Measurements from ENCODE around the gene CARMIL1.

Gene CARMIL1

GRCh38 chr6:25482996-25483395 is 203.8 kb downstream of the CARMIL1 start:
- Mint-ChIP-seq H3K4me3 (no peak overlapping the region), H3K27ac (no peak overlapping the region), H3K36me3 (peaks cover 11% of the 10 kb centered on the region), H3K4me1 (no peaks in the 10 kb centered on the region), H3K9me3 (no peaks in the 10 kb centered on the region), H3K27me3 (no peaks in the 10 kb centered on the region)

GRCh38 chr6:25483943-25484342 is 204.8 kb downstream of the CARMIL1 start:
- no peaks in the 10 kb centered on the region for H3K4me1 Mint-ChIP-seq
- no peaks in the 10 kb centered on the region for H3K9me3 Mint-ChIP-seq
- H3K27me3 Mint-ChIP-seq = no peaks in the 10 kb centered on the region
- H3K36me3 Mint-ChIP-seq = peaks cover 8% of the 10 kb centered on the region
- no peak overlapping the region for H3K4me3 Mint-ChIP-seq
- H3K27ac Mint-ChIP-seq = no peak overlapping the region

- no peaks in the 10 kb centered on the region for H3K9me3 Mint-ChIP-seq
- no peaks in the 10 kb centered on the region for H3K27me3 Mint-ChIP-seq
- H3K4me3 Mint-ChIP-seq = no peak overlapping the region
- H3K36me3 Mint-ChIP-seq = peaks cover 6% of the 10 kb centered on the region
- no peak overlapping the region for H3K27ac Mint-ChIP-seq
- H3K4me1 Mint-ChIP-seq = peaks cover 3% of the 10 kb centered on the region
These were observed 205.7 kb downstream of the CARMIL1 start for GRCh38 chr6:25484900-25485299.

- Mint-ChIP-seq H3K27me3 (no peaks in the 10 kb centered on the region), H3K36me3 (peaks cover 4% of the 10 kb centered on the region), H3K4me3 (no peak overlapping the region), H3K9me3 (no peaks in the 10 kb centered on the region), H3K27ac (no peak overlapping the region), H3K4me1 (peaks cover 8% of the 10 kb centered on the region)
These were observed 206.8 kb downstream of the CARMIL1 start for GRCh38 chr6:25485821-25486534.

- Mint-ChIP-seq H3K27ac (no peak overlapping the region), H3K9me3 (no peaks in the 10 kb centered on the region), H3K4me3 (no peak overlapping the region), H3K36me3 (peaks cover 4% of the 10 kb centered on the region), H3K4me1 (peaks cover 8% of the 10 kb centered on the region), H3K27me3 (no peaks in the 10 kb centered on the region)
These were observed 207.4 kb downstream of the CARMIL1 start for GRCh38 chr6:25486550-25486949.

DNA sequence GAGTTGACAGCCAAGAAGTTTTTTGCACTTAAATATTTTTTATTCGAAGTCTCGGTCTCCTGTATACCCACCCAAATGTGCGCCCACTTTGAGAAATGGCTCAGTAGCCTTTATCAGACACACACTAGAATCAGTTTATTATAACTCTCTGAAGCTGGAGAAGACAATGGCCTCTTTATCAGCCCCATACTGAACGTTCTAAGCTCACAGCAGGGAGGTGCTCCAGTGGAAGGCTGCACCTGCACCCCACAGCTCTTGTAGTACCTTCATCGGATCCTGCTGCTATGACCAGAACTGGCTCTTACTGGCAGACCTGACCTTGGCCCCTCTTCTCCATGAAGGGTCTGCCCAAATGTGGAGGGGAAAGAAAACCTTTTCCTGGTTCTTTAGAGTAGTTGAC is 207.8 kb downstream of the CARMIL1 start:
- H3K4me3 Mint-ChIP-seq = no peak overlapping the region
- no peak overlapping the region for H3K27ac Mint-ChIP-seq
- H3K4me1 Mint-ChIP-seq = peaks cover 8% of the 10 kb centered on the region
- no peaks in the 10 kb centered on the region for H3K27me3 Mint-ChIP-seq
- peaks cover 4% of the 10 kb centered on the region for H3K36me3 Mint-ChIP-seq
- no peaks in the 10 kb centered on the region for H3K9me3 Mint-ChIP-seq

- Mint-ChIP-seq H3K27me3 (no peaks in the 10 kb centered on the region), H3K36me3 (no peaks in the 10 kb centered on the region), H3K4me3 (no peak overlapping the region), H3K4me1 (peaks cover 8% of the 10 kb centered on the region), H3K9me3 (no peaks in the 10 kb centered on the region), H3K27ac (no peak overlapping the region)
These were observed 209.0 kb downstream of the CARMIL1 start for GRCh38 chr6:25488156-25488555.

GRCh38 chr6:25489399-25489798 is 210.2 kb downstream of the CARMIL1 start:
- peaks cover 8% of the 10 kb centered on the region for H3K4me1 Mint-ChIP-seq
- H3K4me3 Mint-ChIP-seq = no peak overlapping the region
- H3K27ac Mint-ChIP-seq = no peak overlapping the region
- no peaks in the 10 kb centered on the region for H3K9me3 Mint-ChIP-seq
- H3K27me3 Mint-ChIP-seq = no peaks in the 10 kb centered on the region
- no peaks in the 10 kb centered on the region for H3K36me3 Mint-ChIP-seq

- no peaks in the 10 kb centered on the region for H3K9me3 Mint-ChIP-seq
- no peaks in the 10 kb centered on the region for H3K36me3 Mint-ChIP-seq
- peaks cover 8% of the 10 kb centered on the region for H3K4me1 Mint-ChIP-seq
- H3K27ac Mint-ChIP-seq = peak overlapping the region; percentile 21
- H3K27me3 Mint-ChIP-seq = no peaks in the 10 kb centered on the region
- H3K4me3 Mint-ChIP-seq = no peak overlapping the region
These were observed 211.0 kb downstream of the CARMIL1 start for GRCh38 chr6:25490018-25490801.

DNA sequence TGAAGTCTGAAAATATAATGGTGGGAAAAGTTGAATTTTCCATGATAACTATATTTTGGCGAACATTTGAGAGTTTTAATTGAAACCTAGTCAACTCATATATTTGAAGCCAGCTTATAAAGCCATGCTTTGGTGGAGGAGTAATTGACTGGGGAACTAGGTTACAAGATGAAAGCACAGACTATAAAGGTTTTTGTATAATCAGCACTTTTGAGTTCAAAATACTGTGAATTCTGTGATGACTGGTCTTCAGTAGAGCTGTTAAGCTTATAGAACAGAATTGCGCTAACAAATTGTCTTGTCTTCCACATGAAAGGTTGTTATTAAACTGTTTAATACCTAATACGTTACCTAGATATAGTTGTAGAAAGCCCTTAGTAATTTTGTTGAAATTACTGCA is 213.8 kb downstream of the CARMIL1 start:
- peaks cover 8% of the 10 kb centered on the region for H3K4me1 Mint-ChIP-seq
- no peaks in the 10 kb centered on the region for H3K27me3 Mint-ChIP-seq
- no peaks in the 10 kb centered on the region for H3K9me3 Mint-ChIP-seq
- no peaks in the 10 kb centered on the region for H3K36me3 Mint-ChIP-seq
- H3K27ac Mint-ChIP-seq = no peak overlapping the region
- no peak overlapping the region for H3K4me3 Mint-ChIP-seq

GRCh38 chr6:25494469-25494868 is 215.3 kb downstream of the CARMIL1 start:
- Mint-ChIP-seq H3K4me1 (peaks cover 8% of the 10 kb centered on the region), H3K9me3 (no peaks in the 10 kb centered on the region)

DNA sequence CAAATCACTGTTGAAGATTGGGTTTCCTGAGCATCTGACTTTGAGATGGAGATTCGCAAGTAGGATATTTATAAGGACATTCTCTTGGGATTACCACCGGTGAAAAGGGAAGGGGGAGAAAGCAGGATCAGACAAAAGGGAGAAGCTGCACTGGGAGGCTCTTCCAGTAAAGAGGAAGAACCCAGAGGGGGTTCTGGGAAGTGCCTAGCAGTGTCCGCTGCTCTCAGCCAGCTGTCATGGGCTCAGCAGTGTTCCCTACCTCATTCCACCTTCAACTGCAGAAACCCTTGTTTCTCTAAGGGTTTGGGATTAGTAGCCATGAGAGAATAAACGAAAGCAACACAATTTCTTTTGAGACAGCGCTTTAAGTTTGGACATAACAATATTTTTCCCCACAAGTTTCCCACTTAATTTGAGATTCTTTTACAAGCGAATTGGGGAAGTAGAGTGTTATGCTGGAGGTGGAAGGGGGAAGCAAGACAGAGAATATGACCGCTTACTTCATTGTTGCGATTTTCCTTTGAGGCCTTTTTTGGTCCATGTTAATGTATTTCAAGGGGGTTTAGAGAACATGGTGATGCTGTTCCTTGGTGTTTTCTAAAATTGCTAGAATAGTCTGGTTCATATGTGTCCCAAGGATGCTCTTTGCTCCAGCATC is 218.3 kb downstream of the CARMIL1 start:
- Mint-ChIP-seq H3K36me3 (peaks cover 4% of the 10 kb centered on the region), H3K4me1 (no peaks in the 10 kb centered on the region), H3K27ac (no peak overlapping the region), H3K4me3 (no peak overlapping the region), H3K9me3 (no peaks in the 10 kb centered on the region), H3K27me3 (no peaks in the 10 kb centered on the region)

More at GRCh38 chr6:25494469-25494868, 215.3 kb downstream of the CARMIL1 start:
- no peak overlapping the region for H3K4me3 Mint-ChIP-seq
- no peak overlapping the region for H3K27ac Mint-ChIP-seq
- no peaks in the 10 kb centered on the region for H3K36me3 Mint-ChIP-seq
- H3K27me3 Mint-ChIP-seq = no peaks in the 10 kb centered on the region

- H3K9me3 Mint-ChIP-seq = no peaks in the 10 kb centered on the region
- H3K36me3 Mint-ChIP-seq = peaks cover 4% of the 10 kb centered on the region
- H3K27ac Mint-ChIP-seq = no peak overlapping the region
- no peaks in the 10 kb centered on the region for H3K27me3 Mint-ChIP-seq
- no peaks in the 10 kb centered on the region for H3K4me1 Mint-ChIP-seq
- no peak overlapping the region for H3K4me3 Mint-ChIP-seq
These were observed 219.3 kb downstream of the CARMIL1 start for GRCh38 chr6:25498505-25498904.

- H3K36me3 Mint-ChIP-seq = peaks cover 6% of the 10 kb centered on the region
- H3K27ac Mint-ChIP-seq = no peak overlapping the region
- peaks cover 2% of the 10 kb centered on the region for H3K4me1 Mint-ChIP-seq
- H3K4me3 Mint-ChIP-seq = no peak overlapping the region
- H3K9me3 Mint-ChIP-seq = no peaks in the 10 kb centered on the region
- no peaks in the 10 kb centered on the region for H3K27me3 Mint-ChIP-seq
These were observed 220.6 kb downstream of the CARMIL1 start for GRCh38 chr6:25499615-25500235.

DNA sequence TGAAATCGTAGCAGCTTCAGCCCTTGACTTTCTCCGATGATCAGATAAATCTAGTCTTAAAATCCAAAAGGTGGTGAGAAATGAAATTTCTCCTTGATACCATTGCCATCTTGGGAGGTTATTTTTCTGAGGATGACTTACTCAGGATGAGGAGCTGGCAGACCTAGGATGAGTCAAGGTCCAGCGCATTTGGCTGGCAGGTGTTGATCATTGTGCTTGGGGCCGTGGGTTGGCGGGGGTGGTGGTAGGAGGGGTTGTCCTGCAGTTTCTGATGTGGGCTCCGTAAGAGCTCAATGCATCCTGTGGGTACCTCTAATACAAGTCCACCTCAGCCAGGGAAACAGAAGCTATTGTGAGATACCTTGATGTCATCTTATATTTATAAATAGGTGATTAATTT is 224.5 kb downstream of the CARMIL1 start:
- H3K4me1 Mint-ChIP-seq = peaks cover 3% of the 10 kb centered on the region
- no peak overlapping the region for H3K27ac Mint-ChIP-seq
- no peaks in the 10 kb centered on the region for H3K9me3 Mint-ChIP-seq
- no peaks in the 10 kb centered on the region for H3K27me3 Mint-ChIP-seq
- H3K36me3 Mint-ChIP-seq = peaks cover 13% of the 10 kb centered on the region
- no peak overlapping the region for H3K4me3 Mint-ChIP-seq

- Mint-ChIP-seq H3K36me3 (peaks cover 16% of the 10 kb centered on the region), H3K27ac (no peak overlapping the region), H3K27me3 (no peaks in the 10 kb centered on the region), H3K4me3 (no peak overlapping the region), H3K9me3 (no peaks in the 10 kb centered on the region), H3K4me1 (peaks cover 3% of the 10 kb centered on the region)
These were observed 225.5 kb downstream of the CARMIL1 start for GRCh38 chr6:25504661-25505060.
